Colonic mucosa (tissue), 4 donors: ENCODE data around the gene NOX4. TPM values are rescaled to one million over a fixed set of nuclear protein-coding genes. Genes with fewer than 3 reads are reported as not detected.
"Not testable (repeated sequence)": the region's sequence is repeated elsewhere in the genome, so short reads cannot be mapped to it uniquely, and the experiment has no call there.

ENCODE experiments used
- DNase-seq: peaks from one replicate; pipeline ENCODE4 v3.0.0-alpha.2; 2020
- H3K27ac ChIP-seq: fragments of 200-600 bp; one replicate; pipeline ENCODE4 v1.8.0; 2021
- H3K27me3 ChIP-seq: fragments of 200-600 bp; one replicate; pipeline ENCODE4 v1.8.0; 2021
- H3K36me3 ChIP-seq: fragments of 200-600 bp; one replicate; pipeline ENCODE4 v1.8.0; 2021
- H3K4me1 ChIP-seq: fragments of 200-600 bp; one replicate; pipeline ENCODE4 v1.8.0; 2021; ENCODE audit warnings: mild to moderate bottlenecking
- H3K4me3 ChIP-seq: fragments of 200-600 bp; one replicate; pipeline ENCODE4 v1.8.0; 2021
- H3K9ac ChIP-seq, 2 donors: one replicate each; pipeline ENCODE4 v1.7.0; 2013; ENCODE audit warnings: control low read depth in 2 of 2, low read depth in 2 of 2, low read length in 2 of 2
- H3K9me3 ChIP-seq: fragments of 200-600 bp; one replicate; pipeline ENCODE4 v1.8.0; 2021
- CTCF ChIP-seq: fragments of 200-600 bp; IDR thresholded peaks from one replicate; pipeline ENCODE4 v1.8.0; 2022; ENCODE audit warnings: antibody characterized with exemption, mild to moderate bottlenecking
- intact Hi-C: fragments of 100-400 bp; cut with DNase I; formaldehyde crosslinking; loops from one replicate; pipeline ENCODE4 v1.14.1; 2022
- total RNA-seq, 2 donors: library from RNA; stranded (reverse); fragmentation: NEBNext Ultra II Directional in 1 of 2; extraction: Animal tissue kit (Norgen Biotek cat#: 25700) in 1 of 2; gene quantifications; one replicate each; pipeline ENCODE4 v1.2.1, GENCODE V29; 2021
- donor health status: healthy.
- donor health status: DM: no; HTN: no; CAD: no.
- donor health status: DM: no; HTN: no; CAD: no.

The NOX4 gene
- total RNA-seq, 2 donors from 2014 or later, result 0.35 TPM; not detected in 1

GRCh38 chr11:89437317-89437716, 53.9 kb downstream of the NOX4 start:
- no peak for DNase-seq
- no peak overlapping the region for H3K4me3 ChIP-seq
- no peaks in the 10 kb centered on the region for H3K9me3 ChIP-seq
- no peaks in the 10 kb centered on the region for H3K4me1 ChIP-seq
- H3K27me3 ChIP-seq, result no peaks in the 10 kb centered on the region
- H3K27ac ChIP-seq, result no peak overlapping the region
- no peak overlapping the region for H3K9ac ChIP-seq
- H3K36me3 ChIP-seq, result no peaks in the 10 kb centered on the region
- TF ChIP-seq CTCF, result no peak
- intact Hi-C loops, result no loop called here

GRCh38 chr11:89436071-89436470, 55.1 kb downstream of the NOX4 start:
- Histone ChIP-seq H3K9me3 (no peaks in the 10 kb centered on the region), H3K36me3 (no peaks in the 10 kb centered on the region), H3K27ac (no peak overlapping the region), H3K4me1 (no peaks in the 10 kb centered on the region), H3K4me3 (no peak overlapping the region), H3K9ac (no peak overlapping the region), H3K27me3 (no peaks in the 10 kb centered on the region)
- intact Hi-C loops, result no loop called here
- no peak for DNase-seq
- no peak for TF ChIP-seq CTCF

GRCh38 chr11:89433278-89433677, 57.9 kb downstream of the NOX4 start:
- H3K27ac ChIP-seq, result no peak overlapping the region
- no peaks in the 10 kb centered on the region for H3K36me3 ChIP-seq
- no peak for TF ChIP-seq CTCF
- no peaks in the 10 kb centered on the region for H3K27me3 ChIP-seq
- no peak overlapping the region for H3K4me3 ChIP-seq
- intact Hi-C loops, result no loop called here
- no peak for DNase-seq
- H3K4me1 ChIP-seq, result no peaks in the 10 kb centered on the region
- no peaks in the 10 kb centered on the region for H3K9me3 ChIP-seq
- H3K9ac ChIP-seq, result no peak overlapping the region

GRCh38 chr11:89432182-89432581, 59.0 kb downstream of the NOX4 start:
- H3K4me3 ChIP-seq, DNase-seq, H3K36me3 ChIP-seq, H3K9me3 ChIP-seq, H3K27me3 ChIP-seq, H3K9ac ChIP-seq, H3K27ac ChIP-seq, intact Hi-C loops, H3K4me1 ChIP-seq: not testable (repeated sequence)

- DNase-seq, intact Hi-C loops, H3K9me3 ChIP-seq, H3K27me3 ChIP-seq, H3K4me1 ChIP-seq, H3K4me3 ChIP-seq, H3K9ac ChIP-seq, H3K36me3 ChIP-seq, H3K27ac ChIP-seq: not testable (repeated sequence)
Measured at GRCh38 chr11:89426501-89426900, 64.7 kb downstream of the NOX4 start.

GRCh38 chr11:89421718-89422117, 69.5 kb downstream of the NOX4 start:
- no peak for TF ChIP-seq CTCF
- no peaks in the 10 kb centered on the region for H3K36me3 ChIP-seq
- intact Hi-C loops, result no loop called here
- H3K4me1 ChIP-seq, result no peaks in the 10 kb centered on the region
- H3K9me3 ChIP-seq, result no peaks in the 10 kb centered on the region
- H3K27me3 ChIP-seq, result no peaks in the 10 kb centered on the region
- no peak for DNase-seq
- H3K4me3 ChIP-seq, result no peak overlapping the region
- H3K9ac ChIP-seq, result no peak overlapping the region
- H3K27ac ChIP-seq, result no peak overlapping the region

GRCh38 chr11:89420981-89421380, 70.2 kb downstream of the NOX4 start:
- intact Hi-C loops, result no loop called here
- no peak for DNase-seq
- Histone ChIP-seq H3K9ac (no peak overlapping the region), H3K4me3 (no peak overlapping the region), H3K27me3 (no peaks in the 10 kb centered on the region), H3K9me3 (no peaks in the 10 kb centered on the region), H3K27ac (no peak overlapping the region), H3K36me3 (no peaks in the 10 kb centered on the region), H3K4me1 (no peaks in the 10 kb centered on the region)
- TF ChIP-seq CTCF, result no peak
